ENCODE data around the gene PYDC2.

DNA sequence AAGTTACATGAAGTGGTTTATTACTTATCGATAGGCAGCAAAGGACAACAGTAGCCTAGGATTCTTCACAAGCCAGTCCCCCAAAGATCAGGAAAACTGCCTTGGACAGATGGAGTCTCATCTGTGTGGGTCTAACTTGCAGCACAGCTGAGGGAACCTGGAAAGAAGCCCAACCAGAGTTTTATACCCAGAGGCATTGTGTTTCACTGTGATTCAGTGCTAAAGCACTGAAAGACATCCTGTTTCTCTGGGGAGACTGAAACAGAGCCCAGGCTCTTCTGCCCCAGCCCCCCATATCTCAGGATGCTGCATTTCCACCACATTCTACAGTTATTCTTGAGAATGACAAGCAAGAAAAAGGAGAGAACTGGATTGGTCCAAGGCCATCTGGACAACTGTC lies 48.2 kb upstream of the PYDC2 start:
- TF ChIP-seq, protein P1, sequence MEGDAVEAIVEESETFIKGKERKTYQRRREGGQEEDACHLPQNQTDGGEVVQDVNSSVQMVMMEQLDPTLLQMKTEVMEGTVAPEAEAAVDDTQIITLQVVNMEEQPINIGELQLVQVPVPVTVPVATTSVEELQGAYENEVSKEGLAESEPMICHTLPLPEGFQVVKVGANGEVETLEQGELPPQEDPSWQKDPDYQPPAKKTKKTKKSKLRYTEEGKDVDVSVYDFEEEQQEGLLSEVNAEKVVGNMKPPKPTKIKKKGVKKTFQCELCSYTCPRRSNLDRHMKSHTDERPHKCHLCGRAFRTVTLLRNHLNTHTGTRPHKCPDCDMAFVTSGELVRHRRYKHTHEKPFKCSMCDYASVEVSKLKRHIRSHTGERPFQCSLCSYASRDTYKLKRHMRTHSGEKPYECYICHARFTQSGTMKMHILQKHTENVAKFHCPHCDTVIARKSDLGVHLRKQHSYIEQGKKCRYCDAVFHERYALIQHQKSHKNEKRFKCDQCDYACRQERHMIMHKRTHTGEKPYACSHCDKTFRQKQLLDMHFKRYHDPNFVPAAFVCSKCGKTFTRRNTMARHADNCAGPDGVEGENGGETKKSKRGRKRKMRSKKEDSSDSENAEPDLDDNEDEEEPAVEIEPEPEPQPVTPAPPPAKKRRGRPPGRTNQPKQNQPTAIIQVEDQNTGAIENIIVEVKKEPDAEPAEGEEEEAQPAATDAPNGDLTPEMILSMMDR (IDR thresholded peaks at IDR 0.05; ENCODE audit: borderline replicate concordance, extremely low read depth, low read length, poor library complexity, severe bottlenecking): no peak
- no peak for TF ChIP-seq EZH2 (IDR thresholded peaks at IDR 0.05; ENCODE audit: borderline replicate concordance, low read depth, low read length, severe bottlenecking)
